Measurements from ENCODE around the gene LRRC41. TPM values are rescaled to one million over a fixed set of nuclear protein-coding genes. Genes with fewer than 3 reads are reported as not detected.

The LRRC41 gene
- total and polyA plus RNA-seq, 2 experiments from 2014 or later = 20.1 to 69.4 TPM

DNA sequence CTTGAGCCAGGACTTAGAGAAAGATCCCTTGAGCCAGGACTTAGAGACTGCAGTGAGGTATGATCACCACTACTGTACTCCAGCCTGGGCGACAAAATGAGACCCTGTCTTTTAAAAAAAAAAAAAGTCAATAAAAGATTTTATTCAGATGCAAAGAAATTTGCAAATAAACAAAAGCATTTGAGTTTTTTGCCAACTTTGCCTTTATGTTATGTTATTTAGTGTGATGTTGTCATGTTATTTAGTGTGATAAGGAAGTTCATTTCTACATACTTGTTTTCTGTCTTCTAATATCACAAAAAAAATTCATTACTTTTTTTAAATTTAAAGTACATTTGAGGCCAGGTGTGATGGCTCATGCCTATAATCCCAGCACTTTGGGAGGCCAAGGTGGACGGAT is 46.9 kb downstream of the LRRC41 start:
- Histone ChIP-seq H3K4me2 (no peak overlapping the region), H4K20me1 (replicated peaks; ENCODE audit: insufficient read depth) (peaks cover 26% of the 10 kb centered on the region), H3K79me2 (replicated peaks; ENCODE audit: insufficient read depth) (peaks cover 6% of the 10 kb centered on the region), H3K36me3 (ENCODE audit: insufficient read depth) (peaks cover 41% of the 10 kb centered on the region), H3K4me1 (ENCODE audit: insufficient read depth) (no peaks in the 10 kb centered on the region), H3K27me3 (ENCODE audit: insufficient read depth) (no peaks in the 10 kb centered on the region), H3K4me3 (no peak overlapping the region), H3F3A (replicated peaks; ENCODE audit: low read depth) (no peaks in the 10 kb centered on the region; the same call in 1 of the 2 replicates), H3K27ac (ENCODE audit: low read depth) (no peak overlapping the region), H3K9me2 (ENCODE audit: insufficient read depth) (no peaks in the 10 kb centered on the region), H2AFZ (no peak overlapping the region)
- Mint-ChIP-seq H3K36me3 (ENCODE audit: low read depth) (peaks cover 74% of the 10 kb centered on the region), H3K27ac (no peak overlapping the region), H3K9me3 (no peaks in the 10 kb centered on the region), H3K4me1 (no peaks in the 10 kb centered on the region), H3K27me3 (ENCODE audit: insufficient read depth, low read depth, poor library complexity) (peaks cover 3% of the 10 kb centered on the region), H3K4me3 (no peak overlapping the region)
- DNase-seq (ENCODE audit: low spot score) (no peak), ATAC-seq (no peak)
- no peak for TF ChIP-seq EZH2phosphoT487 (IDR thresholded peaks at IDR 0.05; ENCODE audit: unreplicated experiment)
- TF ChIP-seq POLR2AphosphoS5 (IDR thresholded peaks at IDR 0.05; ENCODE audit: low read depth) = no peak
- no peak for TF ChIP-seq ZNF114 (CRISPR knock-in tag; IDR thresholded peaks at IDR 0.05)
- no peak for TF ChIP-seq JUNB (IDR thresholded peaks at IDR 0.05; ENCODE audit: unreplicated experiment)
- TF ChIP-seq NANOG (IDR thresholded peaks at IDR 0.05; ENCODE audit: borderline replicate concordance) = no peak
- TF ChIP-seq, protein P1, sequence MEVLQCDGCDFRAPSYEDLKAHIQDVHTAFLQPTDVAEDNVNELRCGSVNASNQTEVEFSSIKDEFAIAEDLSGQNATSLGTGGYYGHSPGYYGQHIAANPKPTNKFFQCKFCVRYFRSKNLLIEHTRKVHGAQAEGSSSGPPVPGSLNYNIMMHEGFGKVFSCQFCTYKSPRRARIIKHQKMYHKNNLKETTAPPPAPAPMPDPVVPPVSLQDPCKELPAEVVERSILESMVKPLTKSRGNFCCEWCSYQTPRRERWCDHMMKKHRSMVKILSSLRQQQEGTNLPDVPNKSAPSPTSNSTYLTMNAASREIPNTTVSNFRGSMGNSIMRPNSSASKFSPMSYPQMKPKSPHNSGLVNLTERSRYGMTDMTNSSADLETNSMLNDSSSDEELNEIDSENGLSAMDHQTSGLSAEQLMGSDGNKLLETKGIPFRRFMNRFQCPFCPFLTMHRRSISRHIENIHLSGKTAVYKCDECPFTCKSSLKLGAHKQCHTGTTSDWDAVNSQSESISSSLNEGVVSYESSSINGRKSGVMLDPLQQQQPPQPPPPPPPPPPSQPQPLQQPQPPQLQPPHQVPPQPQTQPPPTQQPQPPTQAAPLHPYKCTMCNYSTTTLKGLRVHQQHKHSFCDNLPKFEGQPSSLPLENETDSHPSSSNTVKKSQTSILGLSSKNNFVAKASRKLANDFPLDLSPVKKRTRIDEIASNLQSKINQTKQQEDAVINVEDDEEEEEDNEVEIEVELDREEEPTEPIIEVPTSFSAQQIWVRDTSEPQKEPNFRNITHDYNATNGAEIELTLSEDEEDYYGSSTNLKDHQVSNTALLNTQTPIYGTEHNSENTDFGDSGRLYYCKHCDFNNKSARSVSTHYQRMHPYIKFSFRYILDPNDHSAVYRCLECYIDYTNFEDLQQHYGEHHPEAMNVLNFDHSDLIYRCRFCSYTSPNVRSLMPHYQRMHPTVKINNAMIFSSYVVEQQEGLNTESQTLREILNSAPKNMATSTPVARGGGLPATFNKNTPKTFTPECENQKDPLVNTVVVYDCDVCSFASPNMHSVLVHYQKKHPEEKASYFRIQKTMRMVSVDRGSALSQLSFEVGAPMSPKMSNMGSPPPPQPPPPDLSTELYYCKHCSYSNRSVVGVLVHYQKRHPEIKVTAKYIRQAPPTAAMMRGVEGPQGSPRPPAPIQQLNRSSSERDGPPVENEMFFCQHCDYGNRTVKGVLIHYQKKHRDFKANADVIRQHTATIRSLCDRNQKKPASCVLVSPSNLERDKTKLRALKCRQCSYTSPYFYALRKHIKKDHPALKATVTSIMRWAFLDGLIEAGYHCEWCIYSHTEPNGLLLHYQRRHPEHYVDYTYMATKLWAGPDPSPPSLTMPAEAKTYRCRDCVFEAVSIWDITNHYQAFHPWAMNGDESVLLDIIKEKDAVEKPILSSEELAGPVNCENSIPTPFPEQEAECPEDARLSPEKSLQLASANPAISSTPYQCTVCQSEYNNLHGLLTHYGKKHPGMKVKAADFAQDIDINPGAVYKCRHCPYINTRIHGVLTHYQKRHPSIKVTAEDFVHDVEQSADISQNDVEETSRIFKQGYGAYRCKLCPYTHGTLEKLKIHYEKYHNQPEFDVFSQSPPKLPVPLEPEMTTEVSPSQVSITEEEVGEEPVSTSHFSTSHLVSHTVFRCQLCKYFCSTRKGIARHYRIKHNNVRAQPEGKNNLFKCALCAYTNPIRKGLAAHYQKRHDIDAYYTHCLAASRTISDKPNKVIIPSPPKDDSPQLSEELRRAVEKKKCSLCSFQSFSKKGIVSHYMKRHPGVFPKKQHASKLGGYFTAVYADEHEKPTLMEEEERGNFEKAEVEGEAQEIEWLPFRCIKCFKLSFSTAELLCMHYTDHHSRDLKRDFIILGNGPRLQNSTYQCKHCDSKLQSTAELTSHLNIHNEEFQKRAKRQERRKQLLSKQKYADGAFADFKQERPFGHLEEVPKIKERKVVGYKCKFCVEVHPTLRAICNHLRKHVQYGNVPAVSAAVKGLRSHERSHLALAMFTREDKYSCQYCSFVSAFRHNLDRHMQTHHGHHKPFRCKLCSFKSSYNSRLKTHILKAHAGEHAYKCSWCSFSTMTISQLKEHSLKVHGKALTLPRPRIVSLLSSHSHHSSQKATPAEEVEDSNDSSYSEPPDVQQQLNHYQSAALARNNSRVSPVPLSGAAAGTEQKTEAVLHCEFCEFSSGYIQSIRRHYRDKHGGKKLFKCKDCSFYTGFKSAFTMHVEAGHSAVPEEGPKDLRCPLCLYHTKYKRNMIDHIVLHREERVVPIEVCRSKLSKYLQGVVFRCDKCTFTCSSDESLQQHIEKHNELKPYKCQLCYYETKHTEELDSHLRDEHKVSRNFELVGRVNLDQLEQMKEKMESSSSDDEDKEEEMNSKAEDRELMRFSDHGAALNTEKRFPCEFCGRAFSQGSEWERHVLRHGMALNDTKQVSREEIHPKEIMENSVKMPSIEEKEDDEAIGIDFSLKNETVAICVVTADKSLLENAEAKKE (CRISPR knock-in tag; IDR thresholded peaks at IDR 0.05) = no peak
- TF ChIP-seq, protein P2, sequence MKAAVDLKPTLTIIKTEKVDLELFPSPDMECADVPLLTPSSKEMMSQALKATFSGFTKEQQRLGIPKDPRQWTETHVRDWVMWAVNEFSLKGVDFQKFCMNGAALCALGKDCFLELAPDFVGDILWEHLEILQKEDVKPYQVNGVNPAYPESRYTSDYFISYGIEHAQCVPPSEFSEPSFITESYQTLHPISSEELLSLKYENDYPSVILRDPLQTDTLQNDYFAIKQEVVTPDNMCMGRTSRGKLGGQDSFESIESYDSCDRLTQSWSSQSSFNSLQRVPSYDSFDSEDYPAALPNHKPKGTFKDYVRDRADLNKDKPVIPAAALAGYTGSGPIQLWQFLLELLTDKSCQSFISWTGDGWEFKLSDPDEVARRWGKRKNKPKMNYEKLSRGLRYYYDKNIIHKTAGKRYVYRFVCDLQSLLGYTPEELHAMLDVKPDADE (IDR thresholded peaks at IDR 0.05) = no peak
- no peak for TF ChIP-seq EZH2 (IDR thresholded peaks at IDR 0.05; ENCODE audit: low read depth, unreplicated experiment)
- no peak for TF ChIP-seq STAT1 (IDR thresholded peaks at IDR 0.05; ENCODE audit: unreplicated experiment)
- TF ChIP-seq, protein P3, sequence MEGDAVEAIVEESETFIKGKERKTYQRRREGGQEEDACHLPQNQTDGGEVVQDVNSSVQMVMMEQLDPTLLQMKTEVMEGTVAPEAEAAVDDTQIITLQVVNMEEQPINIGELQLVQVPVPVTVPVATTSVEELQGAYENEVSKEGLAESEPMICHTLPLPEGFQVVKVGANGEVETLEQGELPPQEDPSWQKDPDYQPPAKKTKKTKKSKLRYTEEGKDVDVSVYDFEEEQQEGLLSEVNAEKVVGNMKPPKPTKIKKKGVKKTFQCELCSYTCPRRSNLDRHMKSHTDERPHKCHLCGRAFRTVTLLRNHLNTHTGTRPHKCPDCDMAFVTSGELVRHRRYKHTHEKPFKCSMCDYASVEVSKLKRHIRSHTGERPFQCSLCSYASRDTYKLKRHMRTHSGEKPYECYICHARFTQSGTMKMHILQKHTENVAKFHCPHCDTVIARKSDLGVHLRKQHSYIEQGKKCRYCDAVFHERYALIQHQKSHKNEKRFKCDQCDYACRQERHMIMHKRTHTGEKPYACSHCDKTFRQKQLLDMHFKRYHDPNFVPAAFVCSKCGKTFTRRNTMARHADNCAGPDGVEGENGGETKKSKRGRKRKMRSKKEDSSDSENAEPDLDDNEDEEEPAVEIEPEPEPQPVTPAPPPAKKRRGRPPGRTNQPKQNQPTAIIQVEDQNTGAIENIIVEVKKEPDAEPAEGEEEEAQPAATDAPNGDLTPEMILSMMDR (conservative IDR thresholded peaks at IDR 0.05; ENCODE audit: low read depth in 2 of 2) = no peak
- TF ChIP-seq ZNF331 (CRISPR knock-in tag; IDR thresholded peaks at IDR 0.05; ENCODE audit: low read depth) = no peak
- TF ChIP-seq CREB1 (CRISPR knock-in tag; IDR thresholded peaks at IDR 0.05; ENCODE audit: low read depth) = no peak
- TF ChIP-seq, protein P4, sequence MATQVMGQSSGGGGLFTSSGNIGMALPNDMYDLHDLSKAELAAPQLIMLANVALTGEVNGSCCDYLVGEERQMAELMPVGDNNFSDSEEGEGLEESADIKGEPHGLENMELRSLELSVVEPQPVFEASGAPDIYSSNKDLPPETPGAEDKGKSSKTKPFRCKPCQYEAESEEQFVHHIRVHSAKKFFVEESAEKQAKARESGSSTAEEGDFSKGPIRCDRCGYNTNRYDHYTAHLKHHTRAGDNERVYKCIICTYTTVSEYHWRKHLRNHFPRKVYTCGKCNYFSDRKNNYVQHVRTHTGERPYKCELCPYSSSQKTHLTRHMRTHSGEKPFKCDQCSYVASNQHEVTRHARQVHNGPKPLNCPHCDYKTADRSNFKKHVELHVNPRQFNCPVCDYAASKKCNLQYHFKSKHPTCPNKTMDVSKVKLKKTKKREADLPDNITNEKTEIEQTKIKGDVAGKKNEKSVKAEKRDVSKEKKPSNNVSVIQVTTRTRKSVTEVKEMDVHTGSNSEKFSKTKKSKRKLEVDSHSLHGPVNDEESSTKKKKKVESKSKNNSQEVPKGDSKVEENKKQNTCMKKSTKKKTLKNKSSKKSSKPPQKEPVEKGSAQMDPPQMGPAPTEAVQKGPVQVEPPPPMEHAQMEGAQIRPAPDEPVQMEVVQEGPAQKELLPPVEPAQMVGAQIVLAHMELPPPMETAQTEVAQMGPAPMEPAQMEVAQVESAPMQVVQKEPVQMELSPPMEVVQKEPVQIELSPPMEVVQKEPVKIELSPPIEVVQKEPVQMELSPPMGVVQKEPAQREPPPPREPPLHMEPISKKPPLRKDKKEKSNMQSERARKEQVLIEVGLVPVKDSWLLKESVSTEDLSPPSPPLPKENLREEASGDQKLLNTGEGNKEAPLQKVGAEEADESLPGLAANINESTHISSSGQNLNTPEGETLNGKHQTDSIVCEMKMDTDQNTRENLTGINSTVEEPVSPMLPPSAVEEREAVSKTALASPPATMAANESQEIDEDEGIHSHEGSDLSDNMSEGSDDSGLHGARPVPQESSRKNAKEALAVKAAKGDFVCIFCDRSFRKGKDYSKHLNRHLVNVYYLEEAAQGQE (IDR thresholded peaks at IDR 0.05; ENCODE audit: unreplicated experiment) = no peak

All from GM23338 (cell line).